ENCODE measurements around the gene IFIT3.

GRCh38 chr10:89384474-89385340 lies 56.9 kb downstream of the IFIT3 start:
- TF ChIP-seq CTCF (IDR thresholded peaks at IDR 0.05) (no peak), POLR2A (IDR thresholded peaks at IDR 0.05) (no peak)
